ENCODE results near the gene DONSON.
"Not testable (repeated sequence)": the region's sequence is repeated elsewhere in the genome, so short reads cannot be mapped to it uniquely, and the experiment has no call there.

DONSON gene

GRCh38 chr21:33578959-33579542, 9.4 kb downstream of the DONSON start:
- H3K9me3 Mint-ChIP-seq: no peaks in the 10 kb centered on the region
- no peak overlapping the region for H3K27ac Mint-ChIP-seq
- H3K36me3 Mint-ChIP-seq: peaks cover 5% of the 10 kb centered on the region
- DNase-seq (ENCODE audit: low spot score in 2 of 2) (no peak), ATAC-seq (ENCODE audit: low read depth) (no peak)
- H3K4me3 Mint-ChIP-seq: no peak overlapping the region
- H3K4me1 Mint-ChIP-seq: no peaks in the 10 kb centered on the region
- H3K27me3 Mint-ChIP-seq: no peaks in the 10 kb centered on the region

DNA sequence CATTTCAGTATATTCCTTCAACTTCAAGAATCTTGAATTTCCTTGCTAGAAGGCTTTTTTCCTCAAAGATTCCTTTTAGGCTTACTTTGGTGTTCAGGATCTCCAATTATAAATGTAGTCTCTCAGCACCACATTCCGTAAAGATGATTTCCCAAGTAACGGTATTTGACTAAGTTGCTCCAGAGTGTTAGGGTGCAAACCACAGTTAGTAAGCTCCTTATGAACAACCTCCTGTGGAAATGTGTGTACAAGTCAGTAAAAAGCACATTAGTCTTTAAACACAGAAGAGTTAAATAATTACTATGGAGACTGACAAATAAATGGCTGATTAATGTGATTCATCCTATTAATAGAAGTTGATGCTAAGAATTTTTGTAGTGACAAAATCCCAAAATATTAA, 10.3 kb downstream of the DONSON start:
- H3K4me3 Mint-ChIP-seq: no peak overlapping the region

DNA sequence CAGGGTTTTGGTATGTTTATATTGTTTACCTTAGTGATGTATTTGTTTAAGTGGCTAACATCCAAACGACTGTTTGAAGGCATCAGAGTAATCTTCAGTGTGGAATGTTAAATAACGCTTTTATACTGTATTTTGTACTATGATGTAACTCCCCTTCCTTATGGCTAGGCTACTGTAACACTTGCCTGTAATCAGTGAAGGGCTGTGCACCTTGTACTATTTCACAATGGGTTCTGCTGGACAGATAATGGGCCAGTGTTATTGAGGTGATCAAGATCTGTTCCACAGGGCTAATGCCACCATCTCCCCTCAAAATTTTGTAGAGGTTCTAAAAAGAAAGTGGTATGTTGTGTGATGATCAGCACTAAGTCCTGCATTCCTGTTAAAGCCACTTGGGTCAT, 11.7 kb downstream of the DONSON start:
- H3K27me3 Mint-ChIP-seq; ATAC-seq (ENCODE audit: low read depth); H3K36me3 Mint-ChIP-seq; H3K4me3 Mint-ChIP-seq; H3K4me1 Mint-ChIP-seq; H3K27ac Mint-ChIP-seq; DNase-seq (ENCODE audit: low spot score in 2 of 2); H3K9me3 Mint-ChIP-seq: not testable (repeated sequence)

More for the DNA sequence above, 10.3 kb downstream of the DONSON start:
- no peak for DNase-seq (ENCODE audit: low spot score in 2 of 2)
- Mint-ChIP-seq H3K27ac (no peak overlapping the region), H3K27me3 (no peaks in the 10 kb centered on the region), H3K9me3 (no peaks in the 10 kb centered on the region), H3K36me3 (peaks cover 7% of the 10 kb centered on the region), H3K4me1 (no peaks in the 10 kb centered on the region)
- no peak for ATAC-seq (ENCODE audit: low read depth)

- Mint-ChIP-seq H3K27ac (no peak overlapping the region), H3K36me3 (peaks cover 21% of the 10 kb centered on the region), H3K9me3 (no peaks in the 10 kb centered on the region), H3K4me1 (peaks cover 6% of the 10 kb centered on the region), H3K4me3 (no peak overlapping the region), H3K27me3 (no peaks in the 10 kb centered on the region)
- ATAC-seq (ENCODE audit: low read depth): no peak
- DNase-seq (ENCODE audit: low spot score in 2 of 2): no peak
These were observed 16.1 kb downstream of the DONSON start for GRCh38 chr21:33572350-33572749.

GRCh38 chr21:33569991-33570390, 18.5 kb downstream of the DONSON start:
- Mint-ChIP-seq H3K27me3 (no peaks in the 10 kb centered on the region), H3K4me3 (no peak overlapping the region), H3K36me3 (peaks cover 18% of the 10 kb centered on the region), H3K27ac (peak overlapping the region; percentile 32), H3K4me1 (peaks cover 6% of the 10 kb centered on the region), H3K9me3 (no peaks in the 10 kb centered on the region)
- ATAC-seq (ENCODE audit: low read depth) (no peak), DNase-seq (ENCODE audit: low spot score in 2 of 2) (no peak)

- Mint-ChIP-seq H3K4me3 (no peak overlapping the region), H3K36me3 (peaks cover 16% of the 10 kb centered on the region), H3K27ac (no peak overlapping the region)
These were observed 20.0 kb downstream of the DONSON start for GRCh38 chr21:33568448-33568847.

GRCh38 chr21:33567914-33568313, 20.6 kb downstream of the DONSON start:
- Mint-ChIP-seq H3K4me1 (peaks cover 6% of the 10 kb centered on the region), H3K27me3 (no peaks in the 10 kb centered on the region), H3K9me3 (no peaks in the 10 kb centered on the region), H3K27ac (no peak overlapping the region), H3K4me3 (no peak overlapping the region), H3K36me3 (peaks cover 15% of the 10 kb centered on the region)
- DNase-seq (ENCODE audit: low spot score in 2 of 2) (no peak), ATAC-seq (ENCODE audit: low read depth) (no peak)

More at GRCh38 chr21:33568448-33568847, 20.0 kb downstream of the DONSON start:
- DNase-seq (ENCODE audit: low spot score in 2 of 2) (no peak), ATAC-seq (ENCODE audit: low read depth) (no peak)
- Mint-ChIP-seq H3K4me1 (peaks cover 6% of the 10 kb centered on the region), H3K27me3 (no peaks in the 10 kb centered on the region), H3K9me3 (no peaks in the 10 kb centered on the region)

DNA sequence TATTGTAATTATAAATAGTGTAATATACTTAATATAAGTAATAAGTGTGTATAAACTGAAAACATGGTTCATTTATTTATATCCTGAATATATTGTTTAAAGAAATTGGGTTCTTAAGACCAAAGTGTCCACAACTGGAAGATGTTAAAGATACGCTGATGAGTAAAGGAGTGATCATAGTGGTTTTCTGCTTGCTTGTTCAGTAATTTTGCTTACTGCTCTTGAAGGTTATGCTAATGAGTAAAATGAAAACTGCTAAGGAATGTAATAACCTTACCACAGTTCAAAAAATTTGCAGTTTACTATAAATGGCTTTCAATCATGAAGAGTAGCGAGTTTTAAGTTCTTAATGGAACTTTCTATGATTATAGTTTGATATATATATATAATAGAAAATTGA, 22.0 kb downstream of the DONSON start:
- no peak for DNase-seq (ENCODE audit: low spot score in 2 of 2)
- H3K36me3 Mint-ChIP-seq: peaks cover 17% of the 10 kb centered on the region

GRCh38 chr21:33562389-33562788, 26.1 kb downstream of the DONSON start:
- DNase-seq (ENCODE audit: low spot score in 2 of 2) (no peak), ATAC-seq (ENCODE audit: low read depth) (no peak)
- Mint-ChIP-seq H3K27me3 (no peaks in the 10 kb centered on the region), H3K36me3 (peaks cover 32% of the 10 kb centered on the region), H3K27ac (peak overlapping the region; percentile 58), H3K4me1 (peaks cover 10% of the 10 kb centered on the region), H3K9me3 (no peaks in the 10 kb centered on the region), H3K4me3 (no peak overlapping the region)

More for the DNA sequence above, 22.0 kb downstream of the DONSON start:
- no peaks in the 10 kb centered on the region for H3K27me3 Mint-ChIP-seq
- H3K4me1 Mint-ChIP-seq: peaks cover 7% of the 10 kb centered on the region
- no peaks in the 10 kb centered on the region for H3K9me3 Mint-ChIP-seq
- H3K27ac Mint-ChIP-seq: no peak overlapping the region
- ATAC-seq (ENCODE audit: low read depth): no peak
- H3K4me3 Mint-ChIP-seq: no peak overlapping the region

DNA sequence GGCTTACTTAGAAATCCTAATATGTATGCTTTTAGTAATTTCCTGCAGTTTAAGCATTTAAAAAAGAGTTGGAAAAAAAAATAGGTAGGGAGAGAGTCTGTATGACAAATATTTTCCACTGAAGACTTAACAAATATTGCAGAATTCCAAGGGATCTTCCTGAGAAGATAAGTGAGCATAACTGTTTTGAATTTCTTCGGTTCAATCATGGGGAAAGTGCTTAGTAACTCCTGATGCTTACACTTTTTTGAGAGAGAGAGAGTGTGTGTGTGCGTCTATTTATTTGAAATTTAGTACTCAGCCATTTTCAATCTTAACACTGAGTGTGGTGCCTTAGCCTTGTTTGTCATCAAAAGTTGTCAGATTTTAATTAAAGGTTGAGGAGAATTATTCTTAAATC, 27.1 kb downstream of the DONSON start:
- DNase-seq (ENCODE audit: low spot score in 2 of 2) (no peak), ATAC-seq (ENCODE audit: low read depth) (no peak)
- H3K4me1 Mint-ChIP-seq: peaks cover 14% of the 10 kb centered on the region
- H3K27ac Mint-ChIP-seq: peak overlapping the region; percentile 19
- H3K4me3 Mint-ChIP-seq: no peak overlapping the region
- H3K9me3 Mint-ChIP-seq: no peaks in the 10 kb centered on the region
- H3K27me3 Mint-ChIP-seq: no peaks in the 10 kb centered on the region
- H3K36me3 Mint-ChIP-seq: peaks cover 42% of the 10 kb centered on the region

- ATAC-seq (ENCODE audit: low read depth) (no peak), DNase-seq (ENCODE audit: low spot score in 2 of 2) (no peak)
- Mint-ChIP-seq H3K36me3 (peaks cover 46% of the 10 kb centered on the region), H3K4me1 (peaks cover 17% of the 10 kb centered on the region), H3K4me3 (no peak overlapping the region), H3K27ac (peak overlapping the region; percentile 19), H3K27me3 (no peaks in the 10 kb centered on the region), H3K9me3 (no peaks in the 10 kb centered on the region)
These were observed 27.5 kb downstream of the DONSON start for GRCh38 chr21:33560965-33561364.

DNA sequence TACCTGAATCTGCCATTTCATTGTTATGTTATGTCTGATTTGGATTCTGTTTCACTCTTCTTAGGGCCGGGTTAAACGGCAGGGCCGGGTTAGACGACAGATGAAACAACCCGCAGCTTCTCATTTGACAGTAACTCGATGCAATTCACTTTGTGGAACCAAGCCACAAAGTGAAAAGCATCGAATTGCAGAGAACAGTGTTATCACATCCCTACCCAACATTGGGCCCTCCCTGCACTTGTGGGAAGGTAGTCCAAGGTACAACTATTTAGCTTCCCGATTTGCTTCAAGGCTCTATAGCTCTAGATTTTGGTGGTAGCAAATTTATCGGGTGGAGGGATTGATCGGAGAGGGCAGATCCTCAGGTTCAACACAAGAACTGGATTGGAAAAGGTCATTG, 28.7 kb downstream of the DONSON start:
- H3K27ac Mint-ChIP-seq: peak overlapping the region; percentile 69
- H3K9me3 Mint-ChIP-seq: no peaks in the 10 kb centered on the region
- H3K4me3 Mint-ChIP-seq: no peak overlapping the region
- peaks cover 49% of the 10 kb centered on the region for H3K36me3 Mint-ChIP-seq
- H3K4me1 Mint-ChIP-seq: peaks cover 20% of the 10 kb centered on the region
- no peak for DNase-seq (ENCODE audit: low spot score in 2 of 2)
- H3K27me3 Mint-ChIP-seq: no peaks in the 10 kb centered on the region
- no peak for ATAC-seq (ENCODE audit: low read depth)

- H3K9me3 Mint-ChIP-seq: no peaks in the 10 kb centered on the region
- peak overlapping the region; percentile 26 for H3K27ac Mint-ChIP-seq
- peaks cover 57% of the 10 kb centered on the region for H3K36me3 Mint-ChIP-seq
- peaks cover 24% of the 10 kb centered on the region for H3K4me1 Mint-ChIP-seq
- no peak overlapping the region for H3K4me3 Mint-ChIP-seq
- no peaks in the 10 kb centered on the region for H3K27me3 Mint-ChIP-seq
- ATAC-seq (ENCODE audit: low read depth): no peak
- no peak for DNase-seq (ENCODE audit: low spot score in 2 of 2)
These were observed 29.6 kb downstream of the DONSON start for GRCh38 chr21:33558777-33559421.

DNA sequence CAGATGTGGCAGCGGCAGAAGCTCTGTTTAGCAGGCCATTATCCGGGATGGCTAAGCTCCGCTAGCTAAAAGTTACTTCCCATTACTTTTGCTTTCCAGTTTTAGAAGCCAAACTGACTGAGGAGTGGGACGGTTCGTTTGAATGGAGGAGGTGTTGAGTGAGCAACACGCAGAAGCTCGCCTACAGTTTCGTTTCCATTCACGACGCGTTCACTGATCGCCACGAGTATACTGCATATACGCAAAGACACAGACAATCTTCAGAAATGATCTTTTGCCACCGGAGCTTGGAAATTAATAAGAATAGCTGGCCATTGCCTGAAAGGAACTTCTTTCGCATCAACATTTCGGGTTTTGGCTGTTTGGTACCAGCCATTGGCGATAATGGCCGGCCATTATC, 31.0 kb downstream of the DONSON start:
- ATAC-seq (ENCODE audit: low read depth) (no peak), DNase-seq (ENCODE audit: low spot score in 2 of 2) (no peak)
- peaks cover 28% of the 10 kb centered on the region for H3K4me1 Mint-ChIP-seq
- no peaks in the 10 kb centered on the region for H3K27me3 Mint-ChIP-seq
- H3K36me3 Mint-ChIP-seq: peaks cover 63% of the 10 kb centered on the region
- H3K27ac Mint-ChIP-seq: no peak overlapping the region
- H3K9me3 Mint-ChIP-seq: no peaks in the 10 kb centered on the region
- no peak overlapping the region for H3K4me3 Mint-ChIP-seq

- Mint-ChIP-seq H3K4me1 (peaks cover 23% of the 10 kb centered on the region), H3K27me3 (no peaks in the 10 kb centered on the region), H3K9me3 (no peaks in the 10 kb centered on the region), H3K4me3 (no peak overlapping the region), H3K27ac (peak overlapping the region; percentile 14), H3K36me3 (peaks cover 57% of the 10 kb centered on the region)
- no peak for DNase-seq (ENCODE audit: low spot score in 2 of 2)
- no peak for ATAC-seq (ENCODE audit: low read depth)
These were observed 33.5 kb downstream of the DONSON start for GRCh38 chr21:33554982-33555344.
